ENCODE data around the gene CORO7.

DNA sequence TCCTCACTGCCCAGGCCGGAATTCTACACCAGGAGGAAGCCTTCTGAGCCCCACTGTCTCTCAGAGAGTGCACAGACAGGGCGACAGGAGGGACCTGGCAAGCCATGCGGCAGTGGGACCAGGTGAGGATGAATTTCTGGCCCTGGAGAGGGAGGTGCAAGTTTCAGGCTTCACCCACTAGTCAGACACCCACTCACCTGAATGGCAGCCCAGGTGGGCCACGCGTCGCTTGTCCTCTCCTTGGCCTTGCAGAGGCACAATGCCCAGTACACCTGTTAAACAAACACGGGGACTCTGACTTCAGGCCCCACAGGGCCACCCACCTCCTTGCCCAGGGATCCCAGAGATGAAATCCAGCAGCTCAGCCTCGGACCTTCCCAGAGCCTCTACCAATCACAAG, 4.2 kb downstream of the CORO7 start:
- TF ChIP-seq, protein P1, sequence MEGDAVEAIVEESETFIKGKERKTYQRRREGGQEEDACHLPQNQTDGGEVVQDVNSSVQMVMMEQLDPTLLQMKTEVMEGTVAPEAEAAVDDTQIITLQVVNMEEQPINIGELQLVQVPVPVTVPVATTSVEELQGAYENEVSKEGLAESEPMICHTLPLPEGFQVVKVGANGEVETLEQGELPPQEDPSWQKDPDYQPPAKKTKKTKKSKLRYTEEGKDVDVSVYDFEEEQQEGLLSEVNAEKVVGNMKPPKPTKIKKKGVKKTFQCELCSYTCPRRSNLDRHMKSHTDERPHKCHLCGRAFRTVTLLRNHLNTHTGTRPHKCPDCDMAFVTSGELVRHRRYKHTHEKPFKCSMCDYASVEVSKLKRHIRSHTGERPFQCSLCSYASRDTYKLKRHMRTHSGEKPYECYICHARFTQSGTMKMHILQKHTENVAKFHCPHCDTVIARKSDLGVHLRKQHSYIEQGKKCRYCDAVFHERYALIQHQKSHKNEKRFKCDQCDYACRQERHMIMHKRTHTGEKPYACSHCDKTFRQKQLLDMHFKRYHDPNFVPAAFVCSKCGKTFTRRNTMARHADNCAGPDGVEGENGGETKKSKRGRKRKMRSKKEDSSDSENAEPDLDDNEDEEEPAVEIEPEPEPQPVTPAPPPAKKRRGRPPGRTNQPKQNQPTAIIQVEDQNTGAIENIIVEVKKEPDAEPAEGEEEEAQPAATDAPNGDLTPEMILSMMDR (IDR thresholded peaks at IDR 0.05) = no peak
- TF ChIP-seq POLR2AphosphoS5 (IDR thresholded peaks at IDR 0.05) = no peak
- TF ChIP-seq POLR2A (IDR thresholded peaks at IDR 0.05) = no peak
- no peak for TF ChIP-seq EP300 (IDR thresholded peaks at IDR 0.05)

All from suprapubic skin (tissue), 4 donors.